Glomerular endothelial cell (primary cell): ENCODE measurements around the gene ESM1. TPM values are rescaled to one million over a fixed set of nuclear protein-coding genes. Genes with fewer than 3 reads are reported as not detected.
A peak's percentile ranks its signal among the peaks of the same experiment; 100 is the strongest.
"Not testable (repeated sequence)": the region's sequence is repeated elsewhere in the genome, so short reads cannot be mapped to it uniquely, and the experiment has no call there.

Experiments used
- DNase-seq: peaks from one replicate; pipeline ENCODE4 v3.0.0-alpha.2; 2011; ENCODE audit warnings: low read depth, low spot score; ENCODE audit errors: extremely low read depth
- total RNA-seq: library from RNA; depleted of rRNA; stranded (reverse); fragments of >200 nt; gene quantifications from 2 replicates; pipeline ENCODE4 v1.2.3, GENCODE V29; 2015

The ESM1 gene
- 188 and 285 TPM in 2 replicates for total RNA-seq

GRCh38 chr5:54985301-54986268, at the start of gene ESM1:
Gene ESM1, minus strand, starts transcription at chr5:54985593. Its CDS starts 76 bp downstream, at chr5:54985517.
- peak; percentile 93 for DNase-seq

DNA sequence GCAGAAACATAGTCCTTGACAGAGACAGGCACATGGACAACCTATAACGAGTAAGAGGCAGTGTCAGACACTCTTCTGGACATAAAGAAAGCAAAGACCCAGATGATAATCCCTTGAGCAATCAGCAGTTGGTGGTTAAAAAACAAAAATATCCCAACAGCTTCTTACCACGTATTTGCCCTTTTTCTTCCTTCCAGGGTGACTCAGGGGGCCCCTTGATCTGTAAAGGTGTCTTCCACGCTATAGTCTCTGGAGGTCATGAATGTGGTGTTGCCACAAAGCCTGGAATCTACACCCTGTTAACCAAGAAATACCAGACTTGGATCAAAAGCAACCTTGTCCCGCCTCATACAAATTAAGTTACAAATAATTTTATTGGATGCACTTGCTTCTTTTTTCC, 48.2 kb upstream of the ESM1 start:
- no peak for DNase-seq

DNA sequence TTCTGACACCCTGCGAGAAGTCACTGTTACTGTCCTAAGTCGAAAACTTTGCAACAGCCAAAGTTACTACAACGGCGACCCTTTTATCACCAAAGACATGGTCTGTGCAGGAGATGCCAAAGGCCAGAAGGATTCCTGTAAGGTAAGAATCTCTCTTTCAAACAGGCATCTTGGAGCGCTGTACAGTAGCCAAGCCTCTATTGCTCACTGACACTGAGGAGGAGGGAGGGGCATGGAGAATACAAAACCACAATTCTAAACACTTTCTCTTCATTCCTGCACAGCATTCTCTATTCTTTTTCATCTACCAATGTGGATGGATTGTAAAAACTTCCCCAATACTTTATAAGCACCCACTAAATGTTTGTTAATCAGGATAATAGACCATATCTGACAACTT, 46.1 kb upstream of the ESM1 start:
- no peak for DNase-seq

DNA sequence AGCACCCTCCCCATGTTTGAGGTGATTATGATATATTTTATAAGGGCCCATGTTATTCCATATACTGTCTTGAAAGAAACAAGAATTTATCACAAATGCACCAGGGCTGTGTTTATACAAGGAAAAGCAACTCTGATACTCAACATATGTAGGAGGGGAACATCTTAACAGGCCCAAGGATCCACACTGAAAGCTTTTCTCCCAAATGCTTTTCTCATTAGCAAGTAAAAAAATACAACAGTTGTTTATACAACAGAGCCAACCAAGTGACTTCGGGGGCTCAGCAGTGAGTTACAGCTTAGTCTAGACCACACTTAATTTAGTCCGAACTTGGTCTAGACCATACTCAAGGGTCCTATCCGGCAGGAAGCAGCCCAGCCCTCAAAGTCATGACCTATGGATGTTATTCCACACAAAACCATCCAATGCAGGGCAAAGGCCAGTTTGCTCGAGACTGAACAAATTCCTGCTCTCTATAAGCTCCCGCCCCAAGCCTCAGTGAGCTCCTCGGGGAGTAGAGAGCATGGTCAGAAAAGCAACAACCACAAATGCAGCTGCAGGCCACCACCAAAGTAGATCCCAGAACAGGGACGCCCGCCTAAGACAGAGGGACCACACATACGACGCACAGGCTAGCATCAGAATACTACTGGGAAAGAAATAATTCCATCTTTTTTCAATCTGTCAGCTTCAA, 45.4 kb upstream of the ESM1 start:
- DNase-seq: no peak

DNA sequence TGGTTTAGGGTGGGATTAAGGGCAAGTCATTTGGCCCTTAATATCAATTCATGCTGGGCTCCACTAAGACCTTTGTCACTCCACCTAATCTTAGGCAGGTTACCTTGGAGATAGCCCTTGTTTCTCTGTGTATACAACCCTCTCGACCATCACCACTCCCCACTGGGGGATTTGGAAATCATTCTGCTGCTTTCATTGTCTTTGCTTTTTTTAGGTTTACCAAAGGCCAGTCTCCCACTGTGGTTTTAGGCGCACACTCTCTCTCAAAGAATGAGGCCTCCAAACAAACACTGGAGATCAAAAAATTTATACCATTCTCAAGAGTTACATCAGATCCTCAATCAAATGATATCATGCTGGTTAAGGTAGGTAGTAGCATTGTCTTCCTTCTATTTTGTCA, 44.8 kb upstream of the ESM1 start:
- DNase-seq: no peak

GRCh38 chr5:55027595-55027994, 42.2 kb upstream of the ESM1 start:
- DNase-seq: no peak

DNA sequence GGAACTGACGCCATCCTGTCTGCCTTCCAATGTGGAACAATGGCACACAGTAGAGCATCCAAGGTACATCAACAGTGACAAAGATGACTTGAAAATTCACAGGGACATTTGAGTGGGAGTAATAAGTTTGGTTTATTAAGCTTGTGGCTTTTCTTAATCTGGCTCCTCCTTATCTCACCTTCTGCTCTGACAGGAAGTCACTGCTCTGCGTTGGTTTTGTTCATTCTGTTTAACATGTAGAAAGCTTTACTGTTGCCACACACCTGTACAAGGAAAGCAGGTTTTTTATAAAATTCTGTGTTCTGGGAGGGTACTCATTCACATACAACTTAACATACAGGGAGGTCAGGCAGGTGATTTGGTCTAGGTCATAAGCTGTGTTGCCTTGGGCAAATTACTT, 37.1 kb upstream of the ESM1 start:
- no peak for DNase-seq

- DNase-seq: no peak
Measured at GRCh38 chr5:55021821-55022220, 36.4 kb upstream of the ESM1 start.

DNA sequence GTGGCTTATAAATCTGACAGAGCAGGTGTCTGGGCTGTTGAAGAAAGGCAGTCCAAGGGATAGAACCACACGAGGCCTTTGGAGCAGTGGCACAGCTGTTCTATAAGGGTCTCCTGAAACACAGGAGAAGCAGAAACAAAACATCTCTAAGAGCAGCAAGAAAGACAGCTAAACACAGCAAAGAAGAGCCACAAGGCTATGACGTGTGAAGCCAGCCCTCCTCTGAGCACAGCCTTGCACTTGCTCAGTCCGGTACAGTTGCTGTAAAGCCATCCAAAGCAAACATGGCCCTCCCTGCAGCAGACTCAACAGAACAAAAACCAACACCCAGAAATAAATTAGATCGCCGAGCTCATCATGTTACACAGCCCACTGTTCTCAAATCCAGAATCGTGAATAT, 36.0 kb upstream of the ESM1 start:
- no peak for DNase-seq

DNA sequence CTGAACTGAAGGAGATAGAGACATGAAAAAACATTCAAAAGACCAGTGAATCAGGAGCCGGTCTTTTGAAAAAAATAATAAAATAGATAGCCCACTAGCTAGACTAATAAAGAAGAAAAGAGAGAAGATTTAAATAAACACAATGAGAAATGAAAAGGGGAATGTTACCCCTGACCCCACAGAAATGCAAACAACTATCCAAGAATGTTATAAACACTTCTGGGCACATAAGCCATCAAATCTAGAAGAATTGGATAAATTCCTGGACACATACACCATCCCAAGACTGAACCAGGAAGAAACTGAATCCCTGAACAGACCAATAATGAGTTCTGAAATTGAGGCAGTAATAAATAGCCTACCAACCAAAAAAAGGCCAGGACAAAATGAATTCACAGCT, 24.8 kb upstream of the ESM1 start:
- DNase-seq: not testable (repeated sequence)

DNA sequence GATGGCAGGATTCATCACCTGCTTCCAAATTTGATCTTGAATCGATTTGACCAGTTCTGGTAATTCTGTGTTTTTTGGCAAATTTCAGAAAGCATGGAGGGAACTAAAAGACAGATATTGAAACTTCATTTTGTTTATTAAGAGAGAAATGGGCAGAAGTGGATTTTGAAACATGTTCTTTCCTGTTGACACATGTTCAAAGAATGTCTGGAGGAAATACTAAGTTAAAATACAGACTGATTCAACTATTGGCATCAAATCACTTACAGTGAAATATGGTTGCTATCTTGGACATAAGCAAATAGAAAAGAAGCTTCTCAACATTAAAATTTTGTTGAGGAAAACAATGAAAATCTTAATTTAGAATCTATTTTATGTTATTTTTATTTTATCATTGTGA, 19.3 kb upstream of the ESM1 start:
- DNase-seq: no peak

GRCh38 chr5:55003432-55004065, 18.2 kb upstream of the ESM1 start:
- no peak for DNase-seq

- DNase-seq: not testable (repeated sequence)
Measured at GRCh38 chr5:55002166-55002565, 16.8 kb upstream of the ESM1 start.

- DNase-seq: no peak
Measured at GRCh38 chr5:54997081-54997480, 11.7 kb upstream of the ESM1 start.

DNA sequence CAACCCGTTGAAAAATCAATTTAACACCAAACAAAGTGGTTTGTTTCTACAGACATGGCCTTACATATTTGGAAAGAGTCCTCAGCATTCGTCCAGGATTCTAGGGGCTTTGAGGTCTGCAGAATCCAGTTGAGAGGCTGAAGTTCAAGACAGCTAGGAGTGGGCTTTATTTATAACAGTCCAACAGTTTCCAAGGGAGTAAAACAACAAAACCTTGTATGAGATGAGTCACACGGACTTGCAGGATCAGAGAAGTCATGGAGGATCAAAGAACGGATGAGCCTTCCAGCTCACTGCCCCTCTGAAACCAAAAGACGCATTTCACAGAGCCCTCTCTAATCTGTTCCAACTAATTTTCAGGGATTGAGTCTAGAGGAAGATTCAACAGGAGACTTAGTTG, 11.1 kb upstream of the ESM1 start:
- no peak for DNase-seq

DNA sequence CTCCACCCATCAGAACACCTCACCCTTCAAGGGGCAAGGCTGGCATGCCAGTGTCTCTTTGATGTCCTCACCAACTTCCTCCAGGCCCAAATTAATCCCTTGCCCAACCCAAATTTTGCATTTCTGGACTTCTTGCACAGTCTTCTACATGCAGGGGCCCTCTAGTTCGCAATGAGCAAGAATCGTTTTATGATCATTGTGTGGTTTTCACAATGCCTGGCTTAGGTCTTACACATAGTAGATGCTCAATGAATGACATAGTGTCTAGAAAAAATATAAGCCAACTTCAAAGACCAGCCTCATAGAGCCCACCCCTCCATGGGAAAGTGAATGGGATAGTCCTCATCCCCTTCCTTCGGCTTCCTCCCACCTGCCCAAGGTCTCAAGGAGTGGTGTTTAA, 9.8 kb upstream of the ESM1 start:
- DNase-seq: no peak

GRCh38 chr5:54994628-54995027, 9.2 kb upstream of the ESM1 start:
- no peak for DNase-seq

GRCh38 chr5:54993318-54993717, 7.9 kb upstream of the ESM1 start:
- DNase-seq: no peak

- DNase-seq: no peak
Measured at GRCh38 chr5:54991416-54991815, 6.0 kb upstream of the ESM1 start.

DNA sequence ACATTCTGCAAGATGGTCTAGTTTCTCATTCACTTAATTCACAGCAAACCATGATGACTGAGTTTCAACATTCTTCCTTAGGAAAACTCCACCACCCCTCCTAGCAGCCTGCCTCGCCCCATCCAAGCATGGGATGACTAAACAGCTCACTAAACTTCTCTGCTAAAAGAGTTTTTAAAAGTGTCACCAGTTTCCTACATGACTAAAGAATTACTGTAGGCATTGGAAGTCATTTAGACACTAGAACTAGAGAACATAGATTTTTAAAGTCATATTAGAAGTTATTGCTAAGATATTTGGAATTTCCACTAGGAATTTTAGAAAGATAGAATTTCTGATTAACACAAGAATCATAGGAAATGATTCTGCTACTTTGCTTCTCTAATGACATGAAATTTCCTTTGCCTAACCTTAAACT, 5.5 kb upstream of the ESM1 start:
- no peak for DNase-seq

DNA sequence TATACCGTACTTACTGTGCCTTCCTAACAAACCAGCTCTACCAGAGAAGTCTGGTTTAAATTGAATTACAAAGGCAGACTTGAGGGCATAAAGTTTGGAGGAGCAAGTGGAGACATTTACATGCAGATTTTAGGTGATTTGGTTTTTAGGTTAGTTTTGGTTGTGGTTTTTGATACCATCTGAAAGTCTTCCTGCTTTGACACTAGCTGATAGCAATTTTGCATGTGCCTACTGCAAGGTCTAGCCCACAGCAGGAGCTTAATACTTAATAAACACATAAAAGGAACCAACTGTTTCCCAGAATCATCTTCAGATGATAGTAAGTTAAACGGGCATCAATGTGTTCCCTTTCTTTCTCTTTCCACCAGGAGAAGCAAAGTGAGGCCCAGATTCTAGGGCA, 3.4 kb upstream of the ESM1 start:
- no peak for DNase-seq

- no peak for DNase-seq
Measured at GRCh38 chr5:54988218-54988617, 2.8 kb upstream of the ESM1 start.
